Ishikawa (cell line): ENCODE data around the gene TAP1.

Source experiments
- CEBPB ChIP-seq: IDR thresholded peaks from 2 replicates; pipeline ENCODE4 v1.6.1; 2012
- CREB1 ChIP-seq: IDR thresholded peaks from 2 replicates; pipeline ENCODE4 v1.6.1; 2012; ENCODE audit warnings: low read depth
- FOXM1 ChIP-seq: IDR thresholded peaks from 2 replicates; pipeline ENCODE4 v1.6.1; 2012; ENCODE audit warnings: low read depth, borderline replicate concordance
- RAD21 ChIP-seq: IDR thresholded peaks from 2 replicates; pipeline ENCODE4 v1.6.1; 2012; ENCODE audit warnings: low read depth
- TCF12 ChIP-seq: IDR thresholded peaks from 2 replicates; pipeline ENCODE4 v1.6.1; 2012; ENCODE audit warnings: low read depth

DNA sequence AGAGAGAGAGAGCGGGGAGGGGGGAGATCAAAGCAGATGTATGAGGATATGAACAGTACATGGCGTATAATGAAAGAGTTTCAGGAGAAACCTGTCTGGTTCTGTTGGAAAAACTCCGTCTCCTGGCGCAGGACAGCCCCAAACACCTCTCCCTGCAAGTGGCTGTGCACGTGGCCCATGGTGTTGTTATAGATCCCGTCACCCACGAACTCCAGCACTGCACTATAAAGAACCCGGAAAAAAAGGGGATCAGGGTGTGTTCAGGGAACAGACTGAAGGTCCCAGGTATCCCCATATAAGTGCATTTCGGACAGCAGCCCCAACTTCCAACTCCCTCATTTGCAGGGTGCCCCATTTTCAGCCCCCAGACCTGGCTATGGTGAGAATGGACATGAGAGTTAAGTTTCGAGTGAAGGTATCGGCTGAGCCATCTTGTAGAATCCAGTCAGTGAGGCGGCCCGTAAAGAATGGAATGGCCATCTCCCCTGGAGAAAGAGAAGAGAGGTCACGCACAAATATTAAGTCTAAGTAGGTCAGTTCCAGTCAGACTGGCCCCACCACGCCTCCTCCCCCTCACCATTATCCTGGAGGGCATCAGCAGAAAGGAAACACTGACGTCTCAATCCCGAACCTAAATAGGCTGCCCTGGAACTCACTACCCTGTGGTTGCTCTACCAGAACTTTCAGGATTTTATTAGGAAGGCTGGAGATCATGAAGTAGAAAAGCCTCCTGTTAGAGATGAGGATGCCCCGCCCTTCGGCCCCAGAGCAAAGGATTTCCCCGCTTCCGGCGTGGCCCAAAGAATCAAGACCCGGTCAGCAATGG, 1.3 kb downstream of the TAP1 start:
- TF ChIP-seq CREB1 = no peak
- TF ChIP-seq TCF12 = no peak
- TF ChIP-seq RAD21 = no peak
- no peak for TF ChIP-seq FOXM1
- no peak for TF ChIP-seq CEBPB
